K562 (cell line): ENCODE measurements around the gene STK11. TPM values are rescaled to one million over a fixed set of nuclear protein-coding genes. Genes with fewer than 3 reads are reported as not detected.
A peak's percentile ranks its signal among the peaks of the same experiment; 100 is the strongest.

Source experiments
- BRF2 ChIP-seq: IDR thresholded peaks from 3 replicates; pipeline ENCODE4 v1.6.1; 2011; ENCODE audit warnings: borderline replicate concordance, mild to moderate bottlenecking; ENCODE audit not compliant: insufficient read length, insufficient read depth
- CAMTA2 ChIP-seq: fragments of 250-450 bp; sonication (Bioruptor Pico); conservative IDR thresholded peaks from 2 replicates; pipeline ENCODE4 v1.5.1; 2022
- HNRNPK ChIP-seq: fragments of 200-400 bp; formaldehyde crosslinking; IDR thresholded peaks from one replicate; pipeline ENCODE4 v1.6.1; 2018; ENCODE audit warnings: mild to moderate bottlenecking, low read depth, low read length; ENCODE audit not compliant: poor library complexity, severe bottlenecking
- JUND ChIP-seq, 2 experiments: IDR thresholded peaks; 2 replicates in 1 of 2; 3 replicates in 1 of 2; pipeline ENCODE4 v1.6.1; 2011; ENCODE audit warnings: borderline replicate concordance in 2 of 2, low read depth in 2 of 2, low read length in 2 of 2, improper control_type of control experiment in 1 of 2, missing biosample characterization in 1 of 2, missing genetic modification characterization in 1 of 2, missing genetic modification reagents in 1 of 2
- KDM1A ChIP-seq, 2 experiments: fragments of 450-650 bp; IDR thresholded peaks; 2 replicates each; pipeline ENCODE4 v1.6.1; 2016; ENCODE audit warnings: mild to moderate bottlenecking in 2 of 2
- KLF16 ChIP-seq: IDR thresholded peaks from 2 replicates; pipeline ENCODE4 v1.6.1; 2016; ENCODE audit warnings: antibody characterized with exemption
- RAD21 ChIP-seq, 2 experiments: fragments of 250-450 bp in 1 of 2; fragments of 450-650 bp in 1 of 2; sonication (Bioruptor Pico) in 1 of 2; formaldehyde crosslinking in 1 of 2; IDR thresholded peaks in 1 of 2; conservative IDR thresholded peaks in 1 of 2; 2 replicates each; pipeline versions ENCODE4 v1.4.0 to v1.8.0; 2020 to 2022; ENCODE audit warnings: mild to moderate bottlenecking in 2 of 2, moderate library complexity in 1 of 2
- SNAPC5 ChIP-seq: fragments of 250-450 bp; sonication (Bioruptor Pico); IDR thresholded peaks from 2 replicates; pipeline ENCODE4 v1.8.0; 2021; ENCODE audit warnings: moderate library complexity, mild to moderate bottlenecking, inconsistent platforms
- SRSF3 ChIP-seq: fragments of 200-400 bp; formaldehyde crosslinking; IDR thresholded peaks from 2 replicates; pipeline ENCODE4 v1.6.1; 2016; ENCODE audit warnings: mild to moderate bottlenecking, low read length, moderate library complexity; ENCODE audit not compliant: insufficient read depth
- THRB ChIP-seq: fragments of 450-650 bp; formaldehyde crosslinking; conservative IDR thresholded peaks from 2 replicates; pipeline ENCODE4 v1.4.0; 2022; ENCODE audit warnings: mild to moderate bottlenecking, missing genetic modification characterization
- TSC22D4 ChIP-seq: fragments of 450-650 bp; IDR thresholded peaks from 2 replicates; pipeline ENCODE4 v1.6.1; 2016; ENCODE audit warnings: missing genetic modification characterization, missing biosample characterization, control low read depth
- U2AF1 ChIP-seq: fragments of 200-400 bp; formaldehyde crosslinking; optimal IDR thresholded peaks from 2 replicates; pipeline ENCODE3; 2017; ENCODE audit warnings: mild to moderate bottlenecking, low read depth, low read length, moderate library complexity
- USF1 ChIP-seq: sonication (generic); formaldehyde crosslinking; IDR thresholded peaks from 2 replicates; pipeline ENCODE4 v1.9.0; 2022; ENCODE audit warnings: mild to moderate bottlenecking, missing genetic modification reagents
- ZHX1 ChIP-seq: fragments of 150-350 bp; conservative IDR thresholded peaks from 2 replicates; pipeline ENCODE4 v1.6.1; 2014; ENCODE audit warnings: low read length
- ZNF239 ChIP-seq: fragments of 250-450 bp; sonication (Bioruptor Pico); IDR thresholded peaks from 2 replicates; pipeline ENCODE4 v1.4.0; 2020; ENCODE audit warnings: mild to moderate bottlenecking
- ZNF384 ChIP-seq: IDR thresholded peaks from 2 replicates; pipeline ENCODE4 v1.6.1; 2012; ENCODE audit warnings: low read depth, low read length, improper control_type of control experiment
- ZNF780A ChIP-seq: fragments of 250-450 bp; sonication (Bioruptor Pico); IDR thresholded peaks from 2 replicates; pipeline ENCODE4 v1.5.0; 2021; ENCODE audit warnings: mild to moderate bottlenecking
- polyA plus RNA-seq, 8 experiments: library from polyadenylated mRNA; depleted of rRNA in 4 of 8; stranded (reverse) in 5 of 8; unstranded in 3 of 8; fragments of >200 nt; fragmentation: Nextera tagmentation in 2 of 8; fragmentation: Illumina TruSeq in 1 of 8; extraction: Ambion mirVana in 2 of 8; extraction: Trizol in 1 of 8; gene quantifications; 2 replicates each; pipeline versions ENCODE4 v1.2.1 to v1.2.3, GENCODE V29; 2011 to 2014; ENCODE audit warnings: inconsistent platforms in 1 of 8, missing spikeins in 1 of 8
- total RNA-seq, 7 experiments: library from RNA; depleted of rRNA in 6 of 7; stranded (reverse); fragments of >200 nt in 6 of 7; fragmentation: Illumina TruSeq in 2 of 7; extraction: Trizol in 2 of 7; gene quantifications; 2 replicates each; pipeline versions ENCODE4 v1.2.1 to v1.2.3, GENCODE V29; 2011 to 2021; ENCODE audit warnings: low replicate concordance in 1 of 7

Gene STK11
- total and polyA plus RNA-seq, 9 of the 15 experiments (the other 6 are each of a cell fraction or from before 2014, with no cell fraction given) = 0.15 to 96.5 (median 31.7) TPM

GRCh38 chr19:1205114-1206099 lies at the start of gene STK11 (continued):
- no peak for TF ChIP-seq U2AF1
- no peak for TF ChIP-seq RAD21 (CRISPR knock-in tag; conservative IDR thresholded peaks at IDR 0.05 in 1 of 2, IDR thresholded peaks at IDR 0.05 in 1 of 2)
- TF ChIP-seq JUND (IDR thresholded peaks at IDR 0.05; ENCODE audit: borderline replicate concordance, low read depth, low read length) = no peak
- TF ChIP-seq JUND (tag; IDR thresholded peaks at IDR 0.05; ENCODE audit: borderline replicate concordance, low read depth, low read length) = no peak; the same call in 2 of the 3 replicates
- no peak for TF ChIP-seq ZHX1
- TF ChIP-seq KLF16 = no peak
- no peak for TF ChIP-seq SNAPC5
- no peak for TF ChIP-seq ZNF384
- no peak for TF ChIP-seq BRF2
- TF ChIP-seq SRSF3 = no peak
- TF ChIP-seq KDM1A (IDR thresholded peaks at IDR 0.05) = no peak; a peak in 1 of 4 replicates
- TF ChIP-seq THRB (CRISPR knock-in tag) = no peak
- TF ChIP-seq HNRNPK = peak; percentile 68
- TF ChIP-seq USF1 = peak; percentile 14; the same call in 1 of the 2 replicates
- TF ChIP-seq CAMTA2 (CRISPR knock-in tag) = 0 out of 2 replicates have a peak, but pooled peaks have one; percentile 50
- TF ChIP-seq ZNF780A (CRISPR knock-in tag) = no peak
- TF ChIP-seq ZNF239 (CRISPR knock-in tag) = peak; percentile 55; the same call in 1 of the 2 replicates
- no peak for TF ChIP-seq TSC22D4 (tag)
